Mucosa of stomach (tissue), 1 donor: Measurements from ENCODE around the gene ARID1A.

ENCODE experiments used
- H3K27me3 ChIP-seq: one replicate; pipeline ENCODE4 v1.7.0; 2013; ENCODE audit warnings: mild to moderate bottlenecking, low read length; ENCODE audit not compliant: control insufficient read depth, insufficient read depth
- H3K36me3 ChIP-seq: one replicate; pipeline ENCODE4 v1.7.0; 2013; ENCODE audit warnings: low read length; ENCODE audit not compliant: control insufficient read depth, insufficient read depth
- H3K4me1 ChIP-seq: one replicate; pipeline ENCODE4 v1.7.0; 2013; ENCODE audit warnings: mild to moderate bottlenecking, low read length; ENCODE audit not compliant: control insufficient read depth, insufficient read depth
- H3K4me3 ChIP-seq: one replicate; pipeline ENCODE4 v1.7.0; 2013; ENCODE audit warnings: low read length
- H3K9ac ChIP-seq: one replicate; pipeline ENCODE4 v1.7.0; 2013; ENCODE audit warnings: mild to moderate bottlenecking, low read length, moderate library complexity
- H3K9me3 ChIP-seq: one replicate; pipeline ENCODE4 v1.7.0; 2013; ENCODE audit warnings: mild to moderate bottlenecking, low read length, moderate library complexity; ENCODE audit not compliant: control insufficient read depth
- donor health status: Pancreatic carcinoma.

Gene ARID1A

GRCh38 chr1:26780344-26780957, 84.6 kb downstream of the ARID1A start:
- Histone ChIP-seq H3K4me1 (peaks cover 28% of the 10 kb centered on the region), H3K36me3 (peaks cover 34% of the 10 kb centered on the region), H3K9me3 (no peaks in the 10 kb centered on the region), H3K4me3 (no peak overlapping the region), H3K27me3 (no peaks in the 10 kb centered on the region), H3K9ac (no peak overlapping the region)

GRCh38 chr1:26781206-26781825, 85.5 kb downstream of the ARID1A start:
- Histone ChIP-seq H3K9me3 (no peaks in the 10 kb centered on the region), H3K36me3 (peaks cover 34% of the 10 kb centered on the region), H3K4me1 (peaks cover 37% of the 10 kb centered on the region), H3K4me3 (no peak overlapping the region), H3K9ac (no peak overlapping the region), H3K27me3 (no peaks in the 10 kb centered on the region)

- Histone ChIP-seq H3K9me3 (no peaks in the 10 kb centered on the region), H3K36me3 (peaks cover 23% of the 10 kb centered on the region), H3K4me3 (no peak overlapping the region), H3K4me1 (peaks cover 49% of the 10 kb centered on the region), H3K9ac (no peak overlapping the region), H3K27me3 (no peaks in the 10 kb centered on the region)
Measured at GRCh38 chr1:26782521-26783212, 86.9 kb downstream of the ARID1A start.

- peaks cover 49% of the 10 kb centered on the region for H3K4me1 ChIP-seq
Measured at GRCh38 chr1:26783646-26784022, 87.8 kb downstream of the ARID1A start.

GRCh38 chr1:26784023-26784871, 88.4 kb downstream of the ARID1A start:
- Histone ChIP-seq H3K9me3 (no peaks in the 10 kb centered on the region), H3K9ac (no peak overlapping the region), H3K36me3 (peaks cover 13% of the 10 kb centered on the region), H3K4me3 (no peak overlapping the region), H3K27me3 (no peaks in the 10 kb centered on the region), H3K4me1 (peaks cover 49% of the 10 kb centered on the region)

More at GRCh38 chr1:26783646-26784022, 87.8 kb downstream of the ARID1A start:
- Histone ChIP-seq H3K9ac (no peak overlapping the region), H3K36me3 (peaks cover 19% of the 10 kb centered on the region), H3K9me3 (no peaks in the 10 kb centered on the region), H3K27me3 (no peaks in the 10 kb centered on the region), H3K4me3 (no peak overlapping the region)

GRCh38 chr1:26784886-26785285, 89.1 kb downstream of the ARID1A start:
- Histone ChIP-seq H3K9me3 (no peaks in the 10 kb centered on the region), H3K36me3 (peaks cover 7% of the 10 kb centered on the region), H3K4me3 (no peak overlapping the region), H3K9ac (no peak overlapping the region), H3K4me1 (peaks cover 54% of the 10 kb centered on the region), H3K27me3 (no peaks in the 10 kb centered on the region)

GRCh38 chr1:26785611-26786436, 90.0 kb downstream of the ARID1A start:
- H3K9me3 ChIP-seq, result no peaks in the 10 kb centered on the region
- H3K4me3 ChIP-seq, result no peak overlapping the region
- H3K27me3 ChIP-seq, result no peaks in the 10 kb centered on the region
- peak overlapping the region; percentile 99 for H3K9ac ChIP-seq
- H3K36me3 ChIP-seq, result no peaks in the 10 kb centered on the region
- H3K4me1 ChIP-seq, result peaks cover 54% of the 10 kb centered on the region

- Histone ChIP-seq H3K4me1 (peaks cover 54% of the 10 kb centered on the region), H3K9me3 (no peaks in the 10 kb centered on the region), H3K9ac (peak overlapping the region; percentile 99), H3K27me3 (no peaks in the 10 kb centered on the region), H3K4me3 (peak overlapping the region; percentile 88), H3K36me3 (no peaks in the 10 kb centered on the region)
Measured at GRCh38 chr1:26786437-26787380, 90.9 kb downstream of the ARID1A start.

GRCh38 chr1:26787381-26787705, 91.5 kb downstream of the ARID1A start:
- peaks cover 54% of the 10 kb centered on the region for H3K4me1 ChIP-seq
- H3K4me3 ChIP-seq, result peak overlapping the region; percentile 88
- peak overlapping the region; percentile 99 for H3K9ac ChIP-seq
- H3K27me3 ChIP-seq, result no peaks in the 10 kb centered on the region
- no peaks in the 10 kb centered on the region for H3K36me3 ChIP-seq
- no peaks in the 10 kb centered on the region for H3K9me3 ChIP-seq

GRCh38 chr1:26787706-26788514, 92.1 kb downstream of the ARID1A start, which contains the start of gene PIGV:
Gene PIGV, plus strand, starts transcription at chr1:26787950. Its CDS starts 2,866 bp downstream, at chr1:26790816.
- Histone ChIP-seq H3K36me3 (no peaks in the 10 kb centered on the region), H3K4me1 (peaks cover 51% of the 10 kb centered on the region), H3K9me3 (no peaks in the 10 kb centered on the region), H3K27me3 (no peaks in the 10 kb centered on the region), H3K4me3 (peak within 1 kb of the TSS; percentile 88), H3K9ac (peak within 1 kb of the TSS; percentile 99)
